ENCODE data around the gene TMEM229A.

DNA sequence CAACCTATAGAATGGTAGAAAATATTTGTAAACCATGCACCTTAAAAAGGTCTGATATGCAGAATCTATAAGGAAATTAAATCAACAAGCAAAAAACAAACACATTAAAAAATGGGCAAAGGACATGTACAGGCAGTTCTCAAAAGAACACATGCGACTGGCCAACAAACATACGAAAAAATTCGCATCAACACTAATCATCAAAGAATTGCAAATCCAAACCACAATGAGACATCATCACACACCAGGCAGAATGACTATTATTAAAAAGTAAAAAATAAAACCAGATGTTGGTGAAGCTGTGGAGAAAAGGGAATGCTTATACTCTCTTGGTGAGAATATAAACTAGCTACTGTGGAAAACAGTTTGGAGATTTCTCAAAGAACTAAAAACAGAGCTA, 33.2 kb downstream of the TMEM229A start:
- TF ChIP-seq POLR2AphosphoS5 (IDR thresholded peaks at IDR 0.05; ENCODE audit: low read depth, low read length) (no peak), POLR2A (IDR thresholded peaks at IDR 0.05; ENCODE audit: low read depth, low read length) (no peak), TAF1 (IDR thresholded peaks at IDR 0.05; ENCODE audit: low read depth, low read length) (no peak), SPI1 (IDR thresholded peaks at IDR 0.05; ENCODE audit: low read depth, low read length) (no peak)
